DND-41 (cell line): ENCODE measurements around the gene PSMG1.

Experiments used
- EZH2 ChIP-seq: IDR thresholded peaks from 3 replicates; pipeline ENCODE4 v1.6.1; 2012; ENCODE audit warnings: borderline replicate concordance, low read depth, mild to moderate bottlenecking, moderate library complexity, low read length, inconsistent platforms; ENCODE audit not compliant: severe bottlenecking
- TF ChIP-seq, protein P1 (sequence below): IDR thresholded peaks from 2 replicates; pipeline ENCODE4 v1.5.1; 2012; ENCODE audit warnings: borderline replicate concordance, low read length, moderate library complexity, mild to moderate bottlenecking; ENCODE audit not compliant: poor library complexity, severe bottlenecking; ENCODE audit errors: extremely low read depth

- TF ChIP-seq, protein P1, sequence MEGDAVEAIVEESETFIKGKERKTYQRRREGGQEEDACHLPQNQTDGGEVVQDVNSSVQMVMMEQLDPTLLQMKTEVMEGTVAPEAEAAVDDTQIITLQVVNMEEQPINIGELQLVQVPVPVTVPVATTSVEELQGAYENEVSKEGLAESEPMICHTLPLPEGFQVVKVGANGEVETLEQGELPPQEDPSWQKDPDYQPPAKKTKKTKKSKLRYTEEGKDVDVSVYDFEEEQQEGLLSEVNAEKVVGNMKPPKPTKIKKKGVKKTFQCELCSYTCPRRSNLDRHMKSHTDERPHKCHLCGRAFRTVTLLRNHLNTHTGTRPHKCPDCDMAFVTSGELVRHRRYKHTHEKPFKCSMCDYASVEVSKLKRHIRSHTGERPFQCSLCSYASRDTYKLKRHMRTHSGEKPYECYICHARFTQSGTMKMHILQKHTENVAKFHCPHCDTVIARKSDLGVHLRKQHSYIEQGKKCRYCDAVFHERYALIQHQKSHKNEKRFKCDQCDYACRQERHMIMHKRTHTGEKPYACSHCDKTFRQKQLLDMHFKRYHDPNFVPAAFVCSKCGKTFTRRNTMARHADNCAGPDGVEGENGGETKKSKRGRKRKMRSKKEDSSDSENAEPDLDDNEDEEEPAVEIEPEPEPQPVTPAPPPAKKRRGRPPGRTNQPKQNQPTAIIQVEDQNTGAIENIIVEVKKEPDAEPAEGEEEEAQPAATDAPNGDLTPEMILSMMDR, result no peak
- TF ChIP-seq EZH2, result no peak
These were observed 10.1 kb upstream of the PSMG1 start for GRCh38 chr21:39193380-39193779.
